DND-41 (cell line): ENCODE results near the gene PCNT.

Experiments used
- CTCF ChIP-seq: IDR thresholded peaks from 2 replicates; pipeline ENCODE4 v1.5.1; 2012; ENCODE audit warnings: borderline replicate concordance, low read length, moderate library complexity, mild to moderate bottlenecking; ENCODE audit not compliant: poor library complexity, severe bottlenecking; ENCODE audit errors: extremely low read depth
- EZH2 ChIP-seq: IDR thresholded peaks from 3 replicates; pipeline ENCODE4 v1.6.1; 2012; ENCODE audit warnings: borderline replicate concordance, low read depth, mild to moderate bottlenecking, moderate library complexity, low read length, inconsistent platforms; ENCODE audit not compliant: severe bottlenecking

- TF ChIP-seq EZH2 (no peak), CTCF (no peak)
Observed at GRCh38 chr21:46478910-46479309, 155.0 kb downstream of the PCNT start.
